Adrenal gland (tissue), 12 donors: ENCODE data around the gene FAM228B. TPM values are rescaled to one million over a fixed set of nuclear protein-coding genes. Genes with fewer than 3 reads are reported as not detected.

ENCODE experiments used
- DNase-seq, 7 donors: peaks; one replicate each; pipeline ENCODE4 v3.0.0-alpha.2; 2019 to 2020
- H3K27ac ChIP-seq, 5 donors: fragments of 200-600 bp; sonication (generic) in 4 of 5; 1 replicate in 3 of 5; 2 replicates in 2 of 5; pipeline versions ENCODE4 v1.5.1 to v1.8.0; 2016 to 2020; ENCODE audit warnings: mild to moderate bottlenecking in 1 of 5
- H3K27me3 ChIP-seq: fragments of 200-600 bp; 2 replicates; pipeline ENCODE4 v1.8.0; 2021
- H3K36me3 ChIP-seq, 2 donors: fragments of 200-600 bp; replicated peaks in 1 of 2; 1 replicate in 1 of 2; 2 replicates in 1 of 2; pipeline versions ENCODE4 v1.5.1 to v1.8.0; 2018 to 2022
- H3K4me1 ChIP-seq, 2 donors: fragments of 200-600 bp; replicated peaks in 1 of 2; 1 replicate in 1 of 2; 2 replicates in 1 of 2; pipeline versions ENCODE4 v1.5.1 to v1.8.0; 2018 to 2021
- H3K4me3 ChIP-seq, 4 donors: fragments of 200-600 bp; sonication (generic) in 3 of 4; one replicate each; pipeline ENCODE4 v1.5.1; 2016 to 2018
- H3K9me3 ChIP-seq, 3 donors: fragments of 200-600 bp; sonication (generic) in 1 of 3; replicated peaks in 1 of 3; 1 replicate in 2 of 3; 2 replicates in 1 of 3; pipeline versions ENCODE4 v1.5.1 to v1.8.0; 2016 to 2021
- POLR2A ChIP-seq, 2 donors: fragments of 450-650 bp; IDR thresholded peaks; one replicate each; pipeline ENCODE4 v1.6.1; 2017; ENCODE audit warnings: antibody characterized with exemption in 2 of 2, mild to moderate bottlenecking in 2 of 2, moderate library complexity in 1 of 2
- WGBS, 4 donors: extraction: QIAGEN DNeasy Blood & Tissue Kit in 2 of 4; methylation state at CpG; one replicate each; pipeline versions ENCODE4 v1.1.5 to v1.1.7; 2013 to 2017; 5-methylcytosine and 5-hydroxymethylcytosine counted together
- intact Hi-C, 2 donors: fragments of 100-400 bp; cut with DNase I; formaldehyde crosslinking; loops; one replicate each; pipeline versions ENCODE4 v1.14.1 to v1.15.0; 2022 to 2023
- polyA plus RNA-seq, 3 donors: library from polyadenylated mRNA; stranded (reverse); fragments of 200-250 nt in 2 of 3; fragments of 350-450 nt in 1 of 3; fragmentation: Illumina TruSeq in 1 of 3; extraction: RNeasy Lipid Tissue Mini Kit (QIAGEN cat#74804) in 1 of 3; gene quantifications; one replicate each; pipeline ENCODE4 v1.2.3, GENCODE V29; 2013 to 2014
- total RNA-seq, 9 donors: library from RNA; depleted of rRNA in 4 of 9; stranded (reverse); fragments of >200 nt in 4 of 9; fragments of 120-200 nt in 1 of 9; fragmentation: NEBNext Ultra II Directional in 1 of 9; extraction: Animal tissue kit (Norgen Biotek cat#: 25700) in 1 of 9; gene quantifications; one replicate each; pipeline versions ENCODE4 v1.1.0 to v1.2.4, GENCODE V29; 2013 to 2023
- TF ChIP-seq, protein P1 (sequence below), 6 experiments: fragments of 450-650 bp in 4 of 6; fragments of 200-600 bp in 2 of 6; sonication (generic) in 1 of 6; IDR thresholded peaks; 1 replicate in 5 of 6; 2 replicates in 1 of 6; pipeline versions ENCODE4 v1.5.1 to v1.8.0; 2016 to 2021; ENCODE audit warnings: antibody characterized with exemption in 6 of 6, mild to moderate bottlenecking in 2 of 6, moderate library complexity in 1 of 6
- donor health status: healthy with polysubstance abuse.
- donor health status: Bipolar disorder and iron deficiency.
- donor health status: DM: yes; HTN: yes; CAD: no.
- donor health status: DM: no; HTN: no; CAD: no.
- donor health status: DM: no; HTN: no; CAD: no.
- donor health status: DM: yes; HTN: yes; CAD: no.

The FAM228B gene
- total and polyA plus RNA-seq, 12 donors, result 1.9 to 141 (median 29.2) TPM

DNA sequence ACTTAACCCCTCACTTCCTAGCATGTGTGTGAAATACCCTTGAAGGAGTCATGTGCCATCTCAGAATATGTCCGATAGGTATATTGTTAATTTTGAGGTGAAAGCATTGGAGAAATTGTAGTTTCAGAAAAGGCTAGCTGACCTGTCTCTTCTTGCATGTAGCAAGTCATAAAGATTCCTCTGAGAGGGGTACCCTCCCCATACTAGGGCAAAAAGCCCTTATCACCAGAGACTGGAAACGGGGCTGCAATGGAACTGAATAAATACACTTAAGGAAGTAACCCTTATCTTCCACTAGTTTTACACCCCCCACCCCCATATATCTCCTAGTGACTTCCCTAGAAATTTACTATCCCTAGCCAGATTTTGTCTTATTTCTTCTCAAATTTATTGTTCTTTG is 45.4 kb upstream of the FAM228B start:
- no peaks in the 10 kb centered on the region for H3K27me3 ChIP-seq
- WGBS, 4 donors, result 72 to 80% (median 74%) methylated on average over 2 of the region's 2 CpGs
- TF ChIP-seq, protein P1, sequence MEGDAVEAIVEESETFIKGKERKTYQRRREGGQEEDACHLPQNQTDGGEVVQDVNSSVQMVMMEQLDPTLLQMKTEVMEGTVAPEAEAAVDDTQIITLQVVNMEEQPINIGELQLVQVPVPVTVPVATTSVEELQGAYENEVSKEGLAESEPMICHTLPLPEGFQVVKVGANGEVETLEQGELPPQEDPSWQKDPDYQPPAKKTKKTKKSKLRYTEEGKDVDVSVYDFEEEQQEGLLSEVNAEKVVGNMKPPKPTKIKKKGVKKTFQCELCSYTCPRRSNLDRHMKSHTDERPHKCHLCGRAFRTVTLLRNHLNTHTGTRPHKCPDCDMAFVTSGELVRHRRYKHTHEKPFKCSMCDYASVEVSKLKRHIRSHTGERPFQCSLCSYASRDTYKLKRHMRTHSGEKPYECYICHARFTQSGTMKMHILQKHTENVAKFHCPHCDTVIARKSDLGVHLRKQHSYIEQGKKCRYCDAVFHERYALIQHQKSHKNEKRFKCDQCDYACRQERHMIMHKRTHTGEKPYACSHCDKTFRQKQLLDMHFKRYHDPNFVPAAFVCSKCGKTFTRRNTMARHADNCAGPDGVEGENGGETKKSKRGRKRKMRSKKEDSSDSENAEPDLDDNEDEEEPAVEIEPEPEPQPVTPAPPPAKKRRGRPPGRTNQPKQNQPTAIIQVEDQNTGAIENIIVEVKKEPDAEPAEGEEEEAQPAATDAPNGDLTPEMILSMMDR (IDR thresholded peaks at IDR 0.05), result no peak
- H3K4me3 ChIP-seq, result peak overlapping the region in 1 of 4 donors; percentile 66
- H3K9me3 ChIP-seq, result no peaks in the 10 kb centered on the region
- DNase-seq, result no peak
- intact Hi-C loops, result loop anchor here (5.0 to 10.0 kb wide), 2 partner anchors 151 to 153 kb away; partner anchors contain the start of gene ATAD2B (in 2 of the 2)
- peak overlapping the region in 3 of 5 donors; percentile 84 to 96 (median 88) for H3K27ac ChIP-seq
- peaks cover 14 to 20% of the 10 kb centered on the region in 2 donors for H3K4me1 ChIP-seq
- H3K36me3 ChIP-seq, result peaks cover 0 to 25% of the 10 kb centered on the region in 2 donors

GRCh38 chr2:24080701-24081100 is 42.6 kb upstream of the FAM228B start:
- TF ChIP-seq, protein P1 (IDR thresholded peaks at IDR 0.05), result no peak
- TF ChIP-seq POLR2A (IDR thresholded peaks at IDR 0.05), result no peak
- Histone ChIP-seq H3K27me3 (no peaks in the 10 kb centered on the region), H3K4me3 (no peak overlapping the region), H3K27ac (no peak overlapping the region), H3K4me1 (peaks cover 13 to 27% of the 10 kb centered on the region in 2 donors), H3K9me3 (no peaks in the 10 kb centered on the region), H3K36me3 (peaks cover 0 to 15% of the 10 kb centered on the region in 2 donors)
- intact Hi-C loops, result loop anchor here (10.0 kb wide), 1 partner anchor 256 kb away; no protein-coding TSS in a partner anchor
- 66 to 92% (median 82%) methylated on average over 2 of the region's 2 CpGs for WGBS, 4 donors
- no peak for DNase-seq

- peak overlapping the region in 1 of 4 donors; percentile 68 for H3K4me3 ChIP-seq
- intact Hi-C loops, result loop anchor here (10.0 kb wide), 1 partner anchor 258 kb away; no protein-coding TSS in a partner anchor
- WGBS, 4 donors, result 68 to 90% (median 78%) methylated on average over 3 to 8 of the region's 8 CpGs
- peak overlapping the region; percentile 45 to 95 (median 80) for H3K27ac ChIP-seq
- TF ChIP-seq, protein P1 (IDR thresholded peaks at IDR 0.05), result no peak
- TF ChIP-seq POLR2A (IDR thresholded peaks at IDR 0.05), result no peak
- peak in 1 of 7 donors; percentile 15 for DNase-seq
- no peaks in the 10 kb centered on the region for H3K9me3 ChIP-seq
- H3K4me1 ChIP-seq, result peaks cover 6 to 20% of the 10 kb centered on the region in 2 donors
- no peaks in the 10 kb centered on the region for H3K27me3 ChIP-seq
- peaks cover 0 to 21% of the 10 kb centered on the region in 2 donors for H3K36me3 ChIP-seq
Observed at GRCh38 chr2:24082787-24083566, 40.3 kb upstream of the FAM228B start.

DNA sequence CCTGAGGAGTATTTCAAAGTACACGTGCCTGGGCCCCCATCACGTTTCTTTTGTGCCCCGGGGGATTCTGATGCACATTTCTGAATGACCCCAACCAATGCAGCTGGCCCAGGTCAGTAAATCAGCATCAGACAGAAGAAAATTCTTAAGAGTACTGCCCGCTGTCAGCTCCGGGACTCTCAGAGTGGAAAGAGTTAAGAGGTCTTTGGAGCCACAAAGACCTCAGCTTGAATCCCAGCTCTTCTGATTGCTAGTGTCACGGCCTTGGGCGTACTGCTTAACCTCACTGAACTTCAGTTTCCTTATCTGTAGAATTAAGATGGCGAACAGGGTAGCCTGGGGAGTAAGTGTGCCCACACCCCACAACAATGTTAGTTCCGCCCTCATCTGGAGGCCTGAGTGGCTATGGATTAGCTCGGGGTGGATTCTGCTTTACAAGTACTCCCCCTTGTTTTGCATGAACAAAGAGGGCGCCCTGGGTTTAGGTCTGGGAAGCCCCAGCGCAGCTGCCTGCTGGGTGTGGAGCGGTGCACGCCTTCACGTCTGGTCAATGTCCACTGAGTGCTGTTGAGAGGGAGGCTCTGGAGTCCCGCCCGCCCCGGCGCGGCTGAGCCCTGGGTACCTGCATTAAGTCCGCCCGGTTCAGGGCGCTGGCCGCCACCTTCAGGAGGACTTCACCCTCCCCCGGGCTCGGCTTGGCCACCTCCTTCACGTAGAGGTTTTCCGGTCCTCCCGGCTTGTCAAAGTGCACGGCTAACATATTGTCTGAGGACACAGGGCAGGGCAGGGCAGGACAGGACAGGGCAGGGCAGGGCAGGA is 39.5 kb upstream of the FAM228B start:
- peak in 1 of 7 donors; percentile 71 for DNase-seq
- peaks cover 6 to 19% of the 10 kb centered on the region in 2 donors for H3K4me1 ChIP-seq
- H3K4me3 ChIP-seq, result peak overlapping the region in 3 of 4 donors; percentile 47 to 68 (median 52)
- H3K9me3 ChIP-seq, result no peaks in the 10 kb centered on the region
- TF ChIP-seq, protein P1 (IDR thresholded peaks at IDR 0.05), result no peak
- peak in 1 of 2 donors; percentile 22 for TF ChIP-seq POLR2A (IDR thresholded peaks at IDR 0.05)
- peak overlapping the region; percentile 45 to 95 (median 80) for H3K27ac ChIP-seq
- no peaks in the 10 kb centered on the region for H3K27me3 ChIP-seq
- H3K36me3 ChIP-seq, result peaks cover 0 to 21% of the 10 kb centered on the region in 2 donors
- intact Hi-C loops, result loop anchor here (10.0 kb wide), 1 partner anchor 259 kb away; no protein-coding TSS in a partner anchor
- WGBS, 4 donors, result 9 to 21% (median 13%) methylated on average over 12 to 30 of the region's 30 CpGs
